ENCODE measurements around the gene NAXD. TPM values are rescaled to one million over a fixed set of nuclear protein-coding genes. Genes with fewer than 3 reads are reported as not detected.

The NAXD gene
- total and polyA plus RNA-seq, 10 of the 15 experiments (the other 5 are each of a cell fraction or from before 2014, with no cell fraction given) = 1.5 to 36.2 (median 23.8) TPM

DNA sequence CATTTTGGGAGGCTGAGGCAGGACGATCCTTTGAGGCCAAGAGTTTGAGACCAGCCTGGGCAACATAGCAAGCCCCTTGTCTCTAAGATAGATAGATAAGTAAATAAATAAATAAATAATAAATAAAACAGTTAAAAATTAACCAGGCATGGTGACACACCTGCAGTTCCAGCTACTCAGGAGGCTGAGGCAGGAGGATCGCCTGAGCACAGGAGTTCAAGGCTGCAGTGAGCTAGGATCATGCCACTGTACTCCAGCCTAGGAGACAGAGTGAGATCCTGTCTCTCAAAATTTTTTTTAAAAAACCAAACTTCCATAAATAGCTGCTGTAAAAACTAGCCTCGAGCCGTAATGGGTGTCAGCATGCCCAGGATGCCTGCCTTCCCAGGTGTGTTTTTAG is 14.4 kb upstream of the NAXD start:
- CTCF ChIA-PET = interaction anchor here (1.4 to 2.3 kb wide), 3 partner anchors 7 to 14 kb away, joined by 3 to 5 read pairs (median 5); partner anchors contain the start of gene NAXD
- no peaks in the 10 kb centered on the region for H3K9me3 ChIP-seq (replicated peaks; ENCODE audit: control insufficient read depth, insufficient read depth, low read length)

More for the DNA sequence above, 14.4 kb upstream of the NAXD start:
- Histone ChIP-seq H3K4me3 (no peak overlapping the region), H3K27ac (ENCODE audit: control insufficient read depth, insufficient read depth) (no peak overlapping the region), H3K27me3 (replicated peaks in 1 of 2; ENCODE audit: control insufficient read depth in 2 of 2, insufficient read depth in 2 of 2, low read length in 1 of 2) (no peaks in the 10 kb centered on the region), H3K36me3 (ENCODE audit: control insufficient read depth in 2 of 2, insufficient read depth in 2 of 2, low read length in 1 of 2) (no peaks in the 10 kb centered on the region), H3K4me2 (ENCODE audit: control insufficient read depth, insufficient read depth) (no peak overlapping the region), H4K20me1 (ENCODE audit: control insufficient read depth, insufficient read depth) (no peaks in the 10 kb centered on the region), H3K9ac (ENCODE audit: control insufficient read depth, insufficient read depth, low read length) (no peak overlapping the region), H2AFZ (ENCODE audit: control insufficient read depth, low read depth, low read length) (no peak overlapping the region), H3K79me2 (ENCODE audit: control insufficient read depth, insufficient read depth, low read length) (no peaks in the 10 kb centered on the region), H3K4me1 (ENCODE audit: control insufficient read depth, insufficient read depth, low read length) (no peaks in the 10 kb centered on the region)
- POLR2A ChIA-PET = no interaction called here
- TF ChIP-seq SMAD1 (IDR thresholded peaks at IDR 0.05; ENCODE audit: low read depth, partially characterized antibody) = no peak
- TF ChIP-seq ZNF592 (IDR thresholded peaks at IDR 0.05) = no peak
- TF ChIP-seq ZNF622 (IDR thresholded peaks at IDR 0.05) = no peak
- no peak for TF ChIP-seq IKZF1 (conservative IDR thresholded peaks at IDR 0.05)
- no peak for TF ChIP-seq MTA2 (IDR thresholded peaks at IDR 0.05; ENCODE audit: low read depth)
- TF ChIP-seq CHD2 (IDR thresholded peaks at IDR 0.05; ENCODE audit: borderline replicate concordance, low read depth, low read length) = no peak
- TF ChIP-seq GABPA (IDR thresholded peaks at IDR 0.05; ENCODE audit: low read depth) = no peak
- no peak for FAIRE-seq
- WGBS (ENCODE audit: insufficient coverage, insufficient replicate concordance, low lambda C conversion rate, missing lambda C conversion rate) = 76% methylated on average over 4 of the region's 4 CpGs
- no peak for DNase-seq (ENCODE audit: low read depth, low spot score)
- intact Hi-C loops (cut with micrococcal nuclease; ENCODE audit: unreplicated experiment) = no loop called here
- no peak for ATAC-seq
- RAD21 ChIA-PET (ENCODE audit: unreplicated experiment) = interaction anchor here (0.9 kb wide), 1 partner anchor 9 kb away, joined by 3 read pairs; no protein-coding TSS in a partner anchor
- no TSS peak for BruUV-seq (replicated peaks)
- SMC1A ChIA-PET (ENCODE audit: uncharacterized antibody, unreplicated experiment) = no interaction called here
- in situ Hi-C loops (cut with MboI) = no loop called here
